Natural killer cell (primary cell): ENCODE data around the gene TTC7B. TPM values are rescaled to one million over a fixed set of nuclear protein-coding genes. Genes with fewer than 3 reads are reported as not detected.

ENCODE experiments used
- ATAC-seq, 3 donors: fragments of 150-1000 bp in 2 of 3; fragments of 200-7000 bp in 1 of 3; cut with Tn5 transposase; 1 replicate in 1 of 3; 2 replicates in 2 of 3; pipeline ENCODE4 v1.10.0; 2021; ENCODE audit warnings: mild to moderate bottlenecking in 2 of 3, moderate library complexity in 2 of 3
- DNase-seq, 2 donors: peaks; one replicate each; pipeline versions ENCODE4 v3.0.0 to v3.0.0-alpha.2; 2013 to 2021; ENCODE audit warnings: mixed read lengths in 1 of 2
- H3K27ac ChIP-seq: one replicate; pipeline ENCODE4 v1.5.1; 2013; ENCODE audit warnings: mild to moderate bottlenecking, low read length
- H3K27me3 ChIP-seq: one replicate; pipeline ENCODE4 v1.6.1; 2013; ENCODE audit warnings: low read length; ENCODE audit not compliant: control insufficient read depth, insufficient read depth
- H3K36me3 ChIP-seq: one replicate; pipeline ENCODE4 v1.6.1; 2013; ENCODE audit warnings: low read length; ENCODE audit not compliant: control insufficient read depth, insufficient read depth
- H3K4me1 ChIP-seq: one replicate; pipeline ENCODE4 v1.6.1; 2013; ENCODE audit warnings: low read length; ENCODE audit not compliant: control insufficient read depth, insufficient read depth
- H3K4me3 ChIP-seq: one replicate; pipeline ENCODE4 v1.5.1; 2013; ENCODE audit warnings: low read length
- H3K9me3 ChIP-seq: one replicate; pipeline ENCODE4 v1.6.1; 2013; ENCODE audit warnings: low read length; ENCODE audit not compliant: control insufficient read depth, insufficient read depth
- H3K27ac Mint-ChIP-seq, 2 donors: one replicate each; pipeline ENCODE4 v1.8.0; 2022; ENCODE audit warnings: mild to moderate bottlenecking in 2 of 2, mixed read lengths in 2 of 2, moderate library complexity in 1 of 2
- H3K27me3 Mint-ChIP-seq, 2 donors: one replicate each; pipeline ENCODE4 v1.8.0; 2022; ENCODE audit warnings: low read depth in 2 of 2, mixed read lengths in 2 of 2
- H3K36me3 Mint-ChIP-seq: one replicate; pipeline ENCODE4 v1.8.0; 2022; ENCODE audit warnings: mixed read lengths
- H3K4me1 Mint-ChIP-seq, 2 donors: one replicate each; pipeline ENCODE4 v1.8.0; 2022; ENCODE audit warnings: mixed read lengths in 2 of 2
- H3K4me3 Mint-ChIP-seq: one replicate; pipeline ENCODE4 v1.8.0; 2022; ENCODE audit warnings: mild to moderate bottlenecking, moderate library complexity, mixed read lengths
- H3K9me3 Mint-ChIP-seq, 2 donors: one replicate each; pipeline ENCODE4 v1.8.0; 2022; ENCODE audit warnings: mixed read lengths in 2 of 2
- WGBS: methylation state at CpG from one replicate; pipeline ENCODE4 v1.1.7; 2013; ENCODE audit warnings: missing lambda C conversion rate; ENCODE audit not compliant: insufficient coverage; 5-methylcytosine and 5-hydroxymethylcytosine counted together
- intact Hi-C: fragments of 100-400 bp; cut with micrococcal nuclease; formaldehyde crosslinking; loops from one replicate; pipeline ENCODE4 v1.14.2; 2022
- total RNA-seq, 4 donors: library from RNA; stranded (reverse); fragments of 120-200 nt in 1 of 4; gene quantifications; one replicate each; pipeline versions ENCODE4 v1.2.3 to v1.2.4, GENCODE V29; 2013 to 2022
- TF ChIP-seq, protein P1 (sequence below): fragments of 200-600 bp; IDR thresholded peaks from one replicate; pipeline ENCODE4 v1.8.0; 2022; ENCODE audit warnings: antibody characterized with exemption

TTC7B gene
- total RNA-seq, 3 donors from 2014 or later (not counting 1 experiment from before 2014, with no cell fraction given), result 1.7 to 17.2 (median 5.9) TPM

DNA sequence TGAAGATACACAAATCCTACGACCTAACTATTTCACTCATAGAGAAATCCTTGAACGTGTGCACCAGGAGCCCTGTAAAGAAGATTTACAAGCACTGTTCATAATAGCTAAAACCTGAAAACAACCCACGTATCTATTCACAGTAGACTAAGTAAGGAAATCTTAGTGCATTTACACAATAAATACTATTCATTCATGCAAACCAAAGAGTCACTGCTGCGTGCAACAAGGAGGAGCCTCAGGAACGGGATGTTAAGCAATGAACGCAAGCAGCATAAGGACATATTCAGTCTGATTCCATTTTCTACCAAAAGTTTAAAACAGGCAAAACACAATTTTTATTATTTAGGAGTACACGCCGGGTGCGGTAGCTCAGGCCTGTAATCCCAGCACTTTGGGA, 176.6 kb downstream of the TTC7B start:
- no peaks in the 10 kb centered on the region for H3K4me1 ChIP-seq
- no peaks in the 10 kb centered on the region for H3K4me1 Mint-ChIP-seq
- ATAC-seq (no peak), DNase-seq (no peak)
- H3K9me3 Mint-ChIP-seq, result no peaks in the 10 kb centered on the region
- H3K36me3 ChIP-seq, result no peaks in the 10 kb centered on the region
- intact Hi-C loops, result no loop called here
- H3K27me3 Mint-ChIP-seq, result no peaks in the 10 kb centered on the region
- no peak overlapping the region for H3K4me3 ChIP-seq
- H3K27me3 ChIP-seq, result no peaks in the 10 kb centered on the region
- WGBS, result 87% methylated on average over 9 of the region's 9 CpGs
- no peak overlapping the region for H3K27ac ChIP-seq
- H3K4me3 Mint-ChIP-seq, result no peak overlapping the region
- H3K9me3 ChIP-seq, result no peaks in the 10 kb centered on the region
- no peak overlapping the region for H3K27ac Mint-ChIP-seq
- TF ChIP-seq, protein P1, sequence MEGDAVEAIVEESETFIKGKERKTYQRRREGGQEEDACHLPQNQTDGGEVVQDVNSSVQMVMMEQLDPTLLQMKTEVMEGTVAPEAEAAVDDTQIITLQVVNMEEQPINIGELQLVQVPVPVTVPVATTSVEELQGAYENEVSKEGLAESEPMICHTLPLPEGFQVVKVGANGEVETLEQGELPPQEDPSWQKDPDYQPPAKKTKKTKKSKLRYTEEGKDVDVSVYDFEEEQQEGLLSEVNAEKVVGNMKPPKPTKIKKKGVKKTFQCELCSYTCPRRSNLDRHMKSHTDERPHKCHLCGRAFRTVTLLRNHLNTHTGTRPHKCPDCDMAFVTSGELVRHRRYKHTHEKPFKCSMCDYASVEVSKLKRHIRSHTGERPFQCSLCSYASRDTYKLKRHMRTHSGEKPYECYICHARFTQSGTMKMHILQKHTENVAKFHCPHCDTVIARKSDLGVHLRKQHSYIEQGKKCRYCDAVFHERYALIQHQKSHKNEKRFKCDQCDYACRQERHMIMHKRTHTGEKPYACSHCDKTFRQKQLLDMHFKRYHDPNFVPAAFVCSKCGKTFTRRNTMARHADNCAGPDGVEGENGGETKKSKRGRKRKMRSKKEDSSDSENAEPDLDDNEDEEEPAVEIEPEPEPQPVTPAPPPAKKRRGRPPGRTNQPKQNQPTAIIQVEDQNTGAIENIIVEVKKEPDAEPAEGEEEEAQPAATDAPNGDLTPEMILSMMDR, result no peak
- no peaks in the 10 kb centered on the region for H3K36me3 Mint-ChIP-seq

DNA sequence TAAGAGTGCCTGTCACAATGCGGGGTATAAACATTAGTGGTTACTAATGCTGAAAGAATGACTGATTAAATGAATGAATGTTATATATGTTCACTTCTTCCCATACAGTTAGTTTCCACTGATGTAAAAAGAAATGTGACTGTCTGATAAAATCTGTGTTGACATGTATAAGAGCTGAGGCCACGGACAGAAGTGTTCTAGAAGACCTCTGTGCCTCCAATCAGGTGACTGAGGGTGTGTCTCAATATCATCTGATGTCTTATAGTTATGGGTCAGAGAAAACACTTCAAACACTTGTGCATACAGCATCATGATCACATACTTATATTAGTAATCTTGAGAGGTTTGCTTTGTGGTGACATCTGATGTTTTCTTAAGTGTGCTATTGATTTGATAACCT, 183.4 kb downstream of the TTC7B start:
- DNase-seq (no peak), ATAC-seq (no peak)
- no peak overlapping the region for H3K27ac ChIP-seq
- intact Hi-C loops, result no loop called here
- Mint-ChIP-seq H3K27ac (no peak overlapping the region), H3K4me1 (no peaks in the 10 kb centered on the region), H3K9me3 (no peaks in the 10 kb centered on the region), H3K4me3 (no peak overlapping the region), H3K27me3 (no peaks in the 10 kb centered on the region), H3K36me3 (no peaks in the 10 kb centered on the region)
- no peaks in the 10 kb centered on the region for H3K36me3 ChIP-seq
- H3K27me3 ChIP-seq, result no peaks in the 10 kb centered on the region
- no peaks in the 10 kb centered on the region for H3K9me3 ChIP-seq
- no peak overlapping the region for H3K4me3 ChIP-seq
- TF ChIP-seq, protein P1, result no peak
- peaks cover 6% of the 10 kb centered on the region for H3K4me1 ChIP-seq
- 60% methylated on average over 2 of the region's 2 CpGs for WGBS

DNA sequence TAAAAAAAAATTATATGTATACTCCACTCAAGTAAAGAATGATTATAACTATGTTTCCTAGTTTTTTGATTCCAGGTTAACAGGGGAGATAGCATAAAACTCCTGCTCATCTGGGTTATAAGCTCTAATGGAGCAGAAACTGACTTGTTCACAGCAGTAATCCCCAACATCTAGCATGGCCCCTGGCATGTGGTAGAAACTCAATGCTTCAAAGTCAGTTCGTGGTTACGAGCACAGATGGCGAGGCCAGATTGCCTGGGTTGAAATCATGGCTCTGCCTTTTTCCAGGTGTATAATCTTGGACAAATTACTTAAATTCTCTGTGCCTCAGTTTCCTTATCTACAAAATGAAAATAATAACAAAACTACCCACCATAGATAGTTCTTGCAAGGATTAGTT, 183.8 kb downstream of the TTC7B start:
- Histone ChIP-seq H3K9me3 (no peaks in the 10 kb centered on the region), H3K36me3 (no peaks in the 10 kb centered on the region), H3K4me3 (no peak overlapping the region), H3K27me3 (no peaks in the 10 kb centered on the region), H3K27ac (no peak overlapping the region), H3K4me1 (peaks cover 6% of the 10 kb centered on the region)
- Mint-ChIP-seq H3K27ac (no peak overlapping the region), H3K4me1 (no peaks in the 10 kb centered on the region), H3K4me3 (no peak overlapping the region), H3K27me3 (no peaks in the 10 kb centered on the region), H3K36me3 (no peaks in the 10 kb centered on the region), H3K9me3 (no peaks in the 10 kb centered on the region)
- TF ChIP-seq, protein P1, result no peak
- ATAC-seq (no peak), DNase-seq (no peak)
- WGBS, result 65% methylated on average over 3 of the region's 3 CpGs
- intact Hi-C loops, result no loop called here

- Mint-ChIP-seq H3K36me3 (no peaks in the 10 kb centered on the region), H3K4me1 (no peaks in the 10 kb centered on the region), H3K27me3 (no peaks in the 10 kb centered on the region), H3K4me3 (no peak overlapping the region), H3K9me3 (no peaks in the 10 kb centered on the region), H3K27ac (no peak overlapping the region)
- Histone ChIP-seq H3K27me3 (no peaks in the 10 kb centered on the region), H3K4me1 (peaks cover 6% of the 10 kb centered on the region), H3K27ac (peak overlapping the region; percentile 34), H3K9me3 (no peaks in the 10 kb centered on the region), H3K36me3 (no peaks in the 10 kb centered on the region), H3K4me3 (no peak overlapping the region)
- DNase-seq, result peak in 1 of 2 donors; percentile 5
- peak in 1 of 3 donors; percentile 67 for ATAC-seq
- 74% methylated on average over 12 of the region's 12 CpGs for WGBS
- intact Hi-C loops, result no loop called here
- TF ChIP-seq, protein P1, result no peak
Observed at GRCh38 chr14:90630171-90630806, 185.9 kb downstream of the TTC7B start.
